ENCODE data around the gene MYCBP.

MYCBP gene

DNA sequence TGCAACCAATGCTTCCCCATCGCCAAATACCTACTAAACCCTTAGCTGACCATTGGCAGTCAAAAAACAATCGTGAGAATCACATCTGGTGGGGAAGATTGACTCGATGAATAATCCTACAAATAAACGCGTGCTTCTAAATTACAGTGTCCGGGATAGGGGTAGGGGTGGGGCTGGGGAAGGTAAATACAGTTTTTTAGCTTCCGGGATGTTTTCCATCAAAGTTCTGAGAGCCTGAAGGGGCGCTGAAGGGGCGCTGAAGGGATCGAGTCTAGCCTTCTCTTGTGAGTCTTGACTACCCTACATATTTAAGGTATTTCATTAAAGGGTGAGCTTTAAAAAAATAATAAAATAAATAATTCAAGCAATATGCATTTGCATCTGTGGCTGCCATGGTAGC lies 54.1 kb downstream of the MYCBP start:
- no peak for DNase-seq

DNA sequence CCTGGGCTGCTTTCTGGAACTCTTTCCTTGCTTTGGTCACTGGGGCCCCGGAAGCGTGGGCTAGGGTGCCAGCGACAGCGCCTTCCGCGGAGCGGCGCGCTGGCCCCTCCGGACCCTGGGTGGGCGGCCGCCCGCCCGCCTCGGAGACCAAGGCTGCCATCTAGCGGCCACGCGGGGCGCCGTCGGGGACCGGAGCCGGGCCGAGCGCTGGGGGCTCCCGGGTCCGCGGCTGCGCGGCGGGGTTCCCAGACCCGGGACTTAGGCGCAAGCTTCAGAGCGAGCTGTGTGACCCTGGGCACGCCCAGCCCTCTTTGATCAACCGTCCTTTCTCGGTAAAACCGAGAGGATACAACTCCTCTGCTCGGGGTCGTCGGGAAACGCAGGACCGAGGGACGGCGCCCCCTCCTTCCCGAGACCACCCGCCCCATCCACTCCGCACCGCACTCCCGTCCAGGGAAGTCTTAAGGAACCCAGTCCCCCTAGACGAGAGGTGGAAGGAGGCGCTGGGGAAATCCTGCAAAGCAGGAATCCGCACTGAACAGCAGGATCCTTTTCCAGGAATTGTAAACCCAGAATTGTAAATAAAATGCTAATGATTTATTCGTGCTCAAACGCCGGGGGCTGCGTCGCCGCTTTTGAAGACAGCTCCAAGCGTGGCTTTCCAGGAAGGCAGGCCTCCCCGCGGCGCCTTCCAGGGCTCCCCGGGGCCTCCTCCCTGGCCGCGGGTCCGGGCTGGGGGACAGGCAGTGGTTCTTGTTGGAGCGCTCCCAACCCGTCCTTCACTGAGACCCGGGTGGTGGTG lies 54.8 kb downstream of the MYCBP start:
- peak; percentile 13 for DNase-seq

DNA sequence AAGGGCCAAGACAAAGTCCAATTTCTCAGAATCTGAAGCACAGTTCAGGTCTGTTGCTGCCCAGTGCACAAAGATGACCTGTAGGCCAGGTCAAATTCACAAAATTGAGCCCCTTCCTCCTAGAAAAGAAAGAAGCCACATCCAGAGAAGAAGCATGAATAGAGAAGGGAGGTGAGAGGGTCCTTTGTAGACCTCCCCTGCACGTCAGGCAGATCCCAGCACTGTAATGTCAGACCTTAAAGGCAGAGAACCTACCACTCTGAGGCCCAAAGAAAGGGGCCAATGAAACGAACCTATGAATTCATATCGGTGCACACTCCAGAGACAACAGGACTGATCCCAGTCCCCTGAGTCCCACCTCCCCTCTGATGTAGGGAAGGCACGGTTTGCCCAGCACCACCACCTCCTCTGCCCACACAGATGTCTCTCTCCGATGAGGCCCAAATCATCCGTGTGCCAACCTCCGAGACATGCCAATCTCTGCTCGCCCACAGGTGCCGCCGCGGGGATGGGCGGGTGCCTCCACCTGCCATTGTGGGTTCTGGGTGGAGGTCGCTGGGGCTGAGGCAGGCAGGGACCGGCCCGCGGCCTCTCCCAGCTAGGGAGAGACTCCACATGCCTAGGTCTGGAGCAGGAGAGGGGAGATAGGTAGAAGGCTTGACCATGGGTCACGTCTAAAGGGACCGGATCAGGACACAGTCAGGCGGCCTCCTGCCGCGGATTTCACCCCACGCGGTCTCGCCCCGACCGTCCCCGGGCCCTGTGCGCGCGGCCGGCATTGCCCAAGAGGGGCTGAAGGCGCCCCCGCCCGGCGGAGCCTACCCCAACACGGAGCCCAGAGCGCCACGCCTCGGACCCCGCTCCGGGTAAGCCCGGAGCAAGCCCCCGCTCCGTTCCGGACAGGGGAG lies 55.6 kb downstream of the MYCBP start:
- no peak for DNase-seq

DNA sequence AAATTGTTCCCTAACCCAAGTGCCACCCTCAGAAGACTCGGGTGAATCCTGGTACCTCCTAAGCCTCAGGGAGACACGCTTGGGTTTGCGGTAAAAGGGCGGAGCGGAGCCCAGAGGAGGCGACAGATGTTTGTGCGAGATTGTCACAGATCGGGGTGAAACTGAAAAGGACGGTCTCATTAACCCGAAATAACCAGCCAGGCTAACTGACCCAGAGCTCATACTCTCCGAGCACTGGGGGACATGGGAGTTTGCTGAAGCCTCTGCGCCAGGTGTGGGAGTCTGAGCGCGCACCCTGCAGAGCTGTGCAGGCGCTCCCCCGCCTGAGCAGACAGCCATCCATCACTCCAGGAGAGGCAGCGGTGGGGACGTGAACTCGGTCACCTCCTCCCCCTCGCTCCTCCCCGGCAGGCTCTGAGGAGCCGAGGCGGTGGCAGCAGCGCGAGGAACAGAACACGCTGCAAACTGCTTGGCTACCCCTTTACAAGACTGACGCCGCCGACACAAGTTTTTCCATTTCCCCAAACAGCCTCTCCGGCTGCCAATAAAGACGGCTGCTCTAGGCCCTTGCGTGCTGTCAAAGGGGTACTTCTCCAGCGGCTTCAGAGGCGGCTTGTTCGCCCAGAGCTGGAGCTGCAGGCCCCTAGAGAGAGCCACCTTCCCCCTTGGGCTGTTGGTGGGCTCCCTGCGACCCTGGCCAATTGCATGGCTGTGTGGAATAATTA lies 57.1 kb downstream of the MYCBP start:
- DNase-seq = no peak

DNA sequence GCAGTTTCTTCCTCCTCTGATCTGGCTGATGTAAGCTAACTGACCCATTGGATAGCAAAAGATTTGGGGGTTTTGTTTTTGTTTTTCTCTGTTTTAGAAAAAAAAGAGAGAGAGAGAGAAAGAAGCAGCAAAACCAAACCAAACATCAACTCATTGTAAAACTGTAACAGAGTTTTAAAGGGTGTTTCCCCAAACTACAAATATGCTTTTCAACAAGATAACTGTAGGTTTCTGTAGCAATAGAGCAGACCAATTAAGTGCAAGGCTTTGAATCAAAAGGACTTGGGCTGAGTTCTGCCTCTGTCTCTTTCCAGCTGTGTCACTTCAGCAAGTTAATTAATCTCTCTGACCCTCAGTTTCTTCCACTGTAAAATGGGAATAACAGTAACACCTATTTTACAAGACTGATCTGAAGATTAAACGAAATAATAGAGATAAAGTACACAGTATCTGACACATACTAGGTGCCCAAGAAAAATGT lies 58.1 kb downstream of the MYCBP start:
- DNase-seq = no peak

DNA sequence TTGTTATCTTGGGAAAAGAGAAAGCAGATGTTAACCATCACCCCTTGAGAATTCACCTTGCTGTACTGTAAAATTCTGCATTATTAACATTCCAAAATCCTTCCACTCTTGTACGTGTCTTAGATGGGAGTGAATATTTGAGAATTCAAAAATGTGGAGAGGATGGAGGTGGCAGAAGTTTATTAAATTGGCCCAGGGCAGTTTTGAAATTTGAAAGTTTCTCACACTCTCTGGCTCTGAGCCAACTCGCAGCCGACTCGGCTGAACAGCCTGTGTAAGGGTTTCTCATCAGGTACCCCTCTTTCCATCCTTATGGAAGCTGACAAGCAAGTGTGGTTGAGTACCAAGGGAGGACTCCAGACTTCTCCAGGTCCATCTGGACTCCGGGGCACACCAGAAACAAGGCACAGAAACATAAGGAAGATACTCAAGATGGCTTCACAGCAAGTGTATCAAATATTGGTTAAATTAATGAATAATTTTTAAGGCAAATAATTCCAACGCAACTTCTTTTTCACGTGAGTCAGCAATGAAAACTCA lies 58.6 kb downstream of the MYCBP start:
- DNase-seq = no peak

DNA sequence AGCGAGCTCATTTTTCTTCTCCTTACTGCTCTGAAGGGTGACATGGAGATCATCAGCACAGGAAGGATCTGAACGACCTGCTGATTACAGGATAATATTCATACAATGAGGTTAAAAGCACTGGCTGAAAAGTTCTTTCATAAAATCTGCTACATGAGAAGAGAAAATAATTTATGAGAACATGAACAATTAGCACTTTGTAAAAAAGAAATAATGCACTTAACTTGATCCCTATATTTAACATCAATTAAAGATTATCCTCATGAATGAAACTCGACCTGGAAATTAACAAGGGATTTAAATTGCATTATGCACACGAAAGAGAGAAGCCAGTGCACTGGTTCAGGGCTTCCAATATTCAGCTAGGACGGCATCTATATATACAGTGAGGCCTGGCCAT lies 60.2 kb downstream of the MYCBP start:
- DNase-seq = no peak

All from inflammatory macrophage treated with lipopolysaccharide for 4 hours (primary cell).